ENCODE measurements around the gene PTPRN2. TPM values are rescaled to one million over a fixed set of nuclear protein-coding genes. Genes with fewer than 3 reads are reported as not detected.

PTPRN2 gene
- total RNA-seq, 1 donor from 2014 or later, result 1.8 TPM

- DNase-seq, result no peak
- ChIA-PET CTCF (no interaction called here), POLR2A (interaction anchor here (0.6 kb wide), 1 partner anchor 9 kb away, joined by 3 read pairs; no protein-coding TSS in a partner anchor)
- intact Hi-C loops (cut with micrococcal nuclease), result no loop called here
- H3K9me3 Mint-ChIP-seq, result no peaks in the 10 kb centered on the region
- TF ChIP-seq CTCF (IDR thresholded peaks at IDR 0.05), result no peak
- peak overlapping the region; percentile 82 for H3K4me3 Mint-ChIP-seq
- H3K4me1 Mint-ChIP-seq, result peaks cover 5% of the 10 kb centered on the region
- H3K36me3 Mint-ChIP-seq (ENCODE audit: low read depth), result no peaks in the 10 kb centered on the region
- no peaks in the 10 kb centered on the region for H3K27me3 Mint-ChIP-seq
- peak overlapping the region; percentile 50 for H3K27ac Mint-ChIP-seq
- ATAC-seq (ENCODE audit: low read depth), result no peak
These were observed 975.5 kb downstream of the PTPRN2 start for GRCh38 chr7:157612009-157612663.

- CTCF ChIA-PET, result no interaction called here
- Mint-ChIP-seq H3K27ac (no peak overlapping the region), H3K27me3 (no peaks in the 10 kb centered on the region), H3K4me1 (peaks cover 5% of the 10 kb centered on the region), H3K4me3 (peak overlapping the region; percentile 19), H3K36me3 (ENCODE audit: low read depth) (no peaks in the 10 kb centered on the region), H3K9me3 (no peaks in the 10 kb centered on the region)
- ATAC-seq (ENCODE audit: low read depth) (no peak), DNase-seq (no peak)
- intact Hi-C loops (cut with micrococcal nuclease), result no loop called here
- POLR2A ChIA-PET, result no interaction called here
- no peak for TF ChIP-seq CTCF (IDR thresholded peaks at IDR 0.05)
These were observed 976.3 kb downstream of the PTPRN2 start for GRCh38 chr7:157611341-157611740.

- no peak for DNase-seq
- ATAC-seq (ENCODE audit: low read depth), result no peak
- POLR2A ChIA-PET, result no interaction called here
- no peak for TF ChIP-seq CTCF (IDR thresholded peaks at IDR 0.05)
- H3K27ac Mint-ChIP-seq, result no peak overlapping the region
- H3K4me3 Mint-ChIP-seq, result peak overlapping the region; percentile 7
- H3K36me3 Mint-ChIP-seq (ENCODE audit: low read depth), result no peaks in the 10 kb centered on the region
- intact Hi-C loops (cut with micrococcal nuclease), result no loop called here
- H3K27me3 Mint-ChIP-seq, result no peaks in the 10 kb centered on the region
- CTCF ChIA-PET, result no interaction called here
- no peaks in the 10 kb centered on the region for H3K9me3 Mint-ChIP-seq
- peaks cover 5% of the 10 kb centered on the region for H3K4me1 Mint-ChIP-seq
These were observed 976.8 kb downstream of the PTPRN2 start for GRCh38 chr7:157610671-157611295.

- ChIA-PET CTCF (no interaction called here), POLR2A (no interaction called here)
- ATAC-seq (ENCODE audit: low read depth), result no peak
- H3K36me3 Mint-ChIP-seq (ENCODE audit: low read depth), result no peaks in the 10 kb centered on the region
- no peak for DNase-seq
- TF ChIP-seq CTCF (IDR thresholded peaks at IDR 0.05), result no peak
- H3K4me1 Mint-ChIP-seq, result peaks cover 5% of the 10 kb centered on the region
- no peak overlapping the region for H3K4me3 Mint-ChIP-seq
- H3K9me3 Mint-ChIP-seq, result no peaks in the 10 kb centered on the region
- no peak overlapping the region for H3K27ac Mint-ChIP-seq
- intact Hi-C loops (cut with micrococcal nuclease), result no loop called here
- no peaks in the 10 kb centered on the region for H3K27me3 Mint-ChIP-seq
These were observed 977.5 kb downstream of the PTPRN2 start for GRCh38 chr7:157609932-157610640.

- peaks cover under 1% of the 10 kb centered on the region for H3K27me3 Mint-ChIP-seq
- H3K9me3 Mint-ChIP-seq, result no peaks in the 10 kb centered on the region
- no peak for TF ChIP-seq CTCF (IDR thresholded peaks at IDR 0.05)
- ChIA-PET POLR2A (no interaction called here), CTCF (no interaction called here)
- peaks cover 5% of the 10 kb centered on the region for H3K4me1 Mint-ChIP-seq
- DNase-seq (no peak), ATAC-seq (ENCODE audit: low read depth) (no peak)
- H3K36me3 Mint-ChIP-seq (ENCODE audit: low read depth), result no peaks in the 10 kb centered on the region
- H3K4me3 Mint-ChIP-seq, result no peak overlapping the region
- intact Hi-C loops (cut with micrococcal nuclease), result no loop called here
- H3K27ac Mint-ChIP-seq, result no peak overlapping the region
These were observed 978.1 kb downstream of the PTPRN2 start for GRCh38 chr7:157609516-157609915.
